HG03039 (cell line): ENCODE data around the gene VSIG10L.
A peak's percentile ranks its signal among the peaks of the same experiment; 100 is the strongest.

ENCODE experiments used
- ATAC-seq: cut with Tn5 transposase; IDR thresholded peaks from one replicate; pipeline ENCODE4 v1.9.1; 2021; ENCODE audit warnings: mild to moderate bottlenecking, moderate library complexity; ENCODE audit not compliant: unreplicated experiment

Gene VSIG10L

DNA sequence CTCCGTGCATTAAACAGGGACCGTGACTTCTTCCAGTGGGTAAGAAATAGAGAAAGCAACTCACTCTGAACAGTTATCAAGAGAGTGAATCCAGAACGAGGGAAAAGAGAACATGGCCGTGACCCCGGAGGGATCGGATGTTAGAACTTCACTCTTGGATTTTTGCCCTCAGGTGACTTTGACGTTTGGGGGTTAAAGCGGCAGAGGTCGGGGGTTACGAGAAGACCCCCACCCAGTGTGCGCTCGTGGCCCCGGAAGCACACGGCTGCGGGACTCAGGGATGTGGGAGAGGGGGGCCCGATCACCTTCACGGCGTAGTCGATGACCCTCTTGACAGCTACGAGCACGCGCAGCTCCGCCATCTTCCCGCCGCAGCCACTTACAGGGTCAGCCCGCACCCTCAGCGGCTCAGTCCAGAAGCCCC, 24.0 kb upstream of the VSIG10L start, which contains the start of gene ETFB:
Gene ETFB (minus strand): TSS at position 424 of the 424 bp plus-strand sequence. CDS start 62 bp downstream, at position 362.
- no peak for ATAC-seq

DNA sequence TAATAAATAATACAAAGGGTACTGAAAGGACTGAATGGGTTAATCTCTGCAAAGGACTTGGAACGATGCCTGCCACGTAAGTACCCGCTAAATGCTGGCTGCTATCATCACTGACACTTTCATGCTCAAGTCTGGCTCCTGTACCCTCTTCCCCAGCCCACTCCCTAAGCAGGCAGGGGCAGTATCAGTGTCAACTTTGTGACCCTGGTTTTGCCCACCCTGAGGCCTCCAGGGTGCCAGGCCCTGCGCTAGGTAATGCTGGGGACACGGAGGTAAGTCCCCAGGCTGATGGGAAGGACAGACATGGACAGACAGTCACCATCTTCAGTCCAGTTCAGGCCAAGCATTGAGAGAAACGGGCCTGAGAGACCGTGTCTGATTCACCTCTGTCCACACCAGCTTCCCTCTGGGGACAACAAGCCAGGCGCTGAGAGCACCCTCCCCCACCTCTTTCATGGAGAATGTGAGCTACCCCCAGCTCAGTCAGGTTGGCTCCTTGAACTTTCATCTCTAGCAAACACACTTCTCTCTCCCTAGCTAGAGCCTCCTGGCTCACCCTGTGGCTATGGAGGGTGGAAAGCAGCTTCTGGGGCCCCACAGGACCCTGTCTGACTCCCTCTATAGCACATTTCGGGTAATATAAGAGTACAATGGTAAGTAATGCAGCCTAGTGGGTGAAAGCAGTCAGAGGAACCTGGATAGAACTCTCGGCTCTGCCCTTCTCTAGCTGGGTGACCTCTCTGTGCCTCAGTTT, 23.4 kb upstream of the VSIG10L start:
- ATAC-seq: no peak

DNA sequence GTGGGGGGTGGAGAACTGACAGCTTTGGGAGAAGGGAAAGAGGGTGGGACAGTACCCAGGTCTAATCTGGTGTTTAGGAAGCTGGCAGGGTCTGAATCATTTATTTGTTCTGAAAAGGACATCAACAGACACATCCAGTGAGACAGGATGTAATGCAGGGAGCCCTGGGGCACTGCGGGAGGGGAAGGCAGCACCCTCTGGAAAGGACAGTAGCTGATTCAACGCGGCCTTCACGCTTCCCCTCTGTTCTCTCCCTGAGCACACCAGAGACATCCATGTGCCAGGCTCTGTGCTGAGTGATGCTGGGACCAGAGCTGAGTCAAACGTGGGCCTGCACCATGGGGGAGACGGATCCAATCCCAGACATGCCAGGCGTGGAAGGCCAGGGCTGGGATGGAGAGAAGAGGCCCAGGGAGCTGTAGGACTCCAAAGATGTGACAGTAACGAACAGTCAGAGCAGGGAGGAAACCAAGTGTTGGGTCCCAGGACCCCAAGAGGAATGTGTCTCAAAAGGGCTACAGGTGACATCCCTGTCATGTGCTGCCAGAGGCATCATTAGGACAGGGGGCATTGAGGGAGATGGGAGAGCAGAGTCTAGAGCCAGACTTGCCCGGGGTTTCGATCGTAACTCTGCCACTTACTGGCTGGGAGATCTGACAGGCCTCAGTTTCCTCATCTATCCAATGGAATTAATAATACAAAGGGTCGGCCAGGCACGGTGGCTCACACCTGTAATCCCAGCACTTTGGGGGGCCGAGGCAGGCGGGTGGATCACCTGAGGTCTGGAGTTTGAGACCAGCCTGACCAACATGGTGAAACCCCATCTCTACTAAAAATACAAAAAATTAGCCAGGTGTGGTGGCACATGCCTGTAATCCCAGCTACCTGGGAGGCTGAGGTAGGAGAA, 22.5 kb upstream of the VSIG10L start:
- ATAC-seq: no peak

DNA sequence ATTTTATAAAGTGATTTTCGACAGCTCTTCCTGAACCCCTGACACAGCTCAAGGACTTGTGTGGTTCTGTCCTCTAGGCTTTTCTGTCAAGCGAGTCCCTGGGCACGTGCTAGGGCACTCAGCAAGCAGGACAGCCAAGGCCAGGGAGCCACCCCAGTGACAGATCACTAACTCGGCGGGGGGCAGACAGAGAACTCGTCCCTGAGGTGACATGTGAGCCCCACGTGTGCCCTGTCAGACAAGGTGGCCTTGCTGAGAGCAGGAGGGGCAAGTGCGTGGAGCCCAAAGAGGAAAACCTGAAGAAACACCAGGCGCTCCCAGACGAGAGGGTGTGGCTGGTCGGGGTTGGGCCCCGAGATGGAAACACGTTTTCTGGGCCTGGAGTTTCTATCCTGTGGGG, 19.3 kb upstream of the VSIG10L start:
- ATAC-seq: no peak

DNA sequence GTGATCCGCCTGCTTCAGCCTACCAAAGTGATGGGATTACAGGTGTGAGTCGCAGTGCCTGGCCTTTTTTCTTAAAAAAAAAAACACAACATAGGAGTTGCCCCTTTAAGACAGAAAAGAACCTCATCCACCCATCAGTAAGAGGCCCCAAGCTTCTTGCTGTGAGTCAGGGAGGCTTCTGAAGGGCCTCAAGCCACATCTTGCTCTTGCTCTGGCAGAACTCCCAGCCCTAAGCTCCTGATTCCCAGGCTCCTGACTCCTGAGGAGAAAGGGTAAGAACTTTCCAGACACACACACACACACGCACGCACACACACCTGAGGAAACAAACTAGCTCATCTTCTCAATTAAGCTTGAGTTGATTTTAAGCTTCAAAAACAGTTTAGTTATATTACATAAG, 17.4 kb upstream of the VSIG10L start:
- ATAC-seq: no peak

DNA sequence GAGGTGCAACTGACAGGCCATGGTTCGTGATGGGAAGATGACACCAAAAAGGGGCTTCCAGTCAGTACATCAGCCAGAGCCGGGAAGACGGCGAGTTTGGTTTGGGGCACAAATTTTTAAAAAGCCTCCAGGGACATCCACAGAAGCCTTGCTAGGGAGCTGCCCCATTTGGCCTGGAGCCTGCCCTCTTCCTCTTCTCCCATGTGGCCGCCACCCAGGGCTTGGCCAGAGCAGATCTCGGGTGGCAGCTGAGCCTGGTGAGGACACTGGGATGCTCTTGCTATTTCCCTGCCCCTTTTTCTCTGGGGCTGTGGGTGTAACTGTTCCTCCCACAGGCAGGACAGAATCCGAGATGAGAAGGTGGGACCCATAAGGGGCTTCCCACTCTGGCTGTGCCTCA, 16.0 kb upstream of the VSIG10L start:
- no peak for ATAC-seq

DNA sequence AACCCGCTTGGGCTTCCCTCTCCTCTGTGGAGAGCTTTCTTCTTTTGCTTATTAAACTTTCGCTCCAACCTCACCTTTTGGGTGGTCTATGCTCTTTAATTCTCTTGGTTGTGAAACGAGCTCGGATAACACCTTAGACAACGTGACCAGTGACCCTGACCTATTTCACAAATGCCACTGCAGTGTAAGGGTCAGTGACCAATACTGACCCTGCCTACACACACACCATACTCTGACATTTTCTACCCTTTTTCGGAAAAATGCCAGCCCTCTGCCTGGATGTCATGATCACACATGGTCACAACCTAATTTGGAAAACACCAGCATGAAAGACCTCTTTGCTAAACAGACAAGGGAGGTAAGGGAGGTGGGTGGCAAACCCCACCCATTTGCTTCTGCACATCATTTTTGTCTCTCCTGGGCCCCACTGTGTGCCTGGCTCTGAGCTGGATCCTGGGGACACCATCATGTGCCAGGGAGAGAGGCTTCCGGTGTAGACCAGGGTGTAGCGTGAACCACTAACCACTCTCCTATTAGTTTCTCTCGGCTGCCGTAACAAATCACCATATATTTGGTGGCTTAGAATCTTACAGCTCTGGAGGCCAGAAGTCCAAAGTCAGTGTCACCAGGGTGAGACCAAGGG, 14.3 kb upstream of the VSIG10L start:
- no peak for ATAC-seq

DNA sequence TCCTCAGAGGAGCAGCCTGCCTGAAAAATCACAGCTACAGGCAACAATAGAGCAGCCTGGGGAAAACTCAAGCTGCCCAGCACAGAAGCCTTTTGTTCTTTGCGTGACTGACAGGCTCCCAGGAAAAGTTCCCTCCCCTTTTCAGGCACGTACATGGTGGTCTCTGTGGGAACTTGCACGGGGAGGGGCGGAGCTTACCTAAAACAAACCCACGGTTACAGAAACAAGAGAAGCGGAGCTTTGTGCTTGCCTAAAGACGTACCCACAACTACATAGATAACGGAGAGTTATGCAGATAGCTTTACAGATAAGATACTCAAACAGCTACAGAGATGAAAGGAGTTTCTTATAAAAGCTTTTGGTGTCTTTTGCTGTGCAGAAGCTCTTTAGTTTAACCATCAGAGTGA, 12.8 kb upstream of the VSIG10L start:
- no peak for ATAC-seq

DNA sequence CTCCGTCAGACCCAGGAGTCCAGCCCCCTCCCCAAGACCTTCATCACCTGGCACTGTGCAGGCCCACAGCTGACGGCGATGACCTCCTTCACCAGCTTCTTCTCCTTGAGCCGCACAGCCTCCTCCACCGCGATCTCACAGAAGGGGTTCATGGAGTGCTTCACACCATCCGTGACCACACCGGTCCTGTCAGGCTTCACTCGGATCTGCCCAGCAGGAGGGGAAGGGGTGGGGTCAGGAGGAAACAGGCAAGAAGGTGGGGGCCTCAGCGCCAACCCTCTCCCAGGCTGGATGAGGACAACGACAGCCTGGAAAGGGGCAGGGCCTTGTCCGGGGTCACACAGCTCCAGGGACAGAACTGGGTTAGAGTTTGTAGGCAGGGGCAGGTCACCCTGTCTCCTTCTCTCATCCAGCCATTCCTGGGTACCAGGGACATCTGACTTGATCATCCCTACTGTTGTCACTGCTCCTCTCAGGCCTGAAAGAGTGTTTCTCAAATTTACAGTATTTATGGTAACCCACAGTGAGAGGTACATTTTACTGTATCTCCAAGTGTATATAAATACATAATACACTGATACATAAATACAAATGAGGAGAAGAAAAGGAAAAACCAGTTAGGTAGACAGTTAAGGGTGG, 12.3 kb upstream of the VSIG10L start:
- ATAC-seq: no peak

DNA sequence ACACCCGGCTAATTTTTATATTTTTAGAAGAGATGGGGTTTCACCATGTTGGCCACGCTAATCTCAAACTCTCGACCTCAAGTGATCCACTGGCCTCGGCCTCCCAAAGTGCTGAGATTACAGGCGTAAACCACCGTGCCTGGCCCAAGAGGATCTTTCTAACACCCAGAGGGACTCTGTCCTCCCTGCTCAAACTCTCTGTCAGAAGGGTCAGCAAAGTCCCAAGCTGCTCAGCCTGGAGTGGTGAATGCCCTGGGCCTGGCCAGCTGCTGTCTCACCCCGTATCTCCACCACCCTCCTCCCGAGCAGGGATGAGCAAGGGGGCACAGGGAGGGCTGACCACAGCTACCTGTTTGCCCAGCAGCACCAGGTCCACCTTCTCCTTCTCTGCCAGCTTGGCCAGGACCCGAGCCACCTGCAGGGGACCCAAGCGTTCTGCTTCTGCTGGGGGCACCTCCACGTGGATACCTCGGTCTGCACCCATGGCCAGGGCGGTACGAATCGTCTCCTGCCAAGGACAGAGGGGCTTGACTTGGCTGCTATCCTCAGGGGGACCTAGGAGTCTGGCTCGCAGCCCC, 10.9 kb upstream of the VSIG10L start:
- no peak for ATAC-seq

DNA sequence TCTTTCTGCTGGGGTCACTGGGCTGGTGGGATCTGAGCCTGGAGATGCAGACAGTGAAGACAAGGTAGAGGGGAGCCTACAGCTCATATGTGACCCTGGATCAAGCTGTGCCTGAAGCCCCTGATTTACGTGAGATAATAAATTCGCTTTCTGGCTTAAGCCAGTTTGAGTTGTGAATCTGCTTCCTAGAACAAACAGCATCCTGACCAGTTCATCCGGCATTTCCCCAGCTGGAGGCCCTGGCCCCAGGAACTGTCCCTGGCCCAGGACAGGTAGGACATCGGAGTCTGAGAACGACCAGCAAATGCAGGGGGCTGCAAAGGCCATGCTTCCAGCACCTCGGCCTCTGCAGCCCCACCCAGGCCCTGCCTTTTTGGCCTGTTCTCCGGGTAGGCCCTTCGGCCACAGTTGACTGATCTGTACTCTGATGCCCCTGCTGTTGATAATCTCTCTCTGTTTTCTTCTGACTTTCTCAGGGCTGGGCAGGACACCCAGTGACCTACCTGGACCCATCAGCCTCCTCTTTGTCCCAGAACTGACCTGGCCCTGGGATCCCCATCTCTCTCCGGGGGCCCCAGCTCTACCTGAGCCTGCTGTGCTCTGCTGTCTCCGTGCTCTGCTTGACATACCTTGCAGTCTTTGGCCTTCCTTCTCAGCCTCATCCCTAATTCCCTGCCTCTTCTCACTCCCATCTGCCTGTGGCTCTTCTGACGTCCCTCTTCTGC, 9.5 kb upstream of the VSIG10L start:
- no peak for ATAC-seq

DNA sequence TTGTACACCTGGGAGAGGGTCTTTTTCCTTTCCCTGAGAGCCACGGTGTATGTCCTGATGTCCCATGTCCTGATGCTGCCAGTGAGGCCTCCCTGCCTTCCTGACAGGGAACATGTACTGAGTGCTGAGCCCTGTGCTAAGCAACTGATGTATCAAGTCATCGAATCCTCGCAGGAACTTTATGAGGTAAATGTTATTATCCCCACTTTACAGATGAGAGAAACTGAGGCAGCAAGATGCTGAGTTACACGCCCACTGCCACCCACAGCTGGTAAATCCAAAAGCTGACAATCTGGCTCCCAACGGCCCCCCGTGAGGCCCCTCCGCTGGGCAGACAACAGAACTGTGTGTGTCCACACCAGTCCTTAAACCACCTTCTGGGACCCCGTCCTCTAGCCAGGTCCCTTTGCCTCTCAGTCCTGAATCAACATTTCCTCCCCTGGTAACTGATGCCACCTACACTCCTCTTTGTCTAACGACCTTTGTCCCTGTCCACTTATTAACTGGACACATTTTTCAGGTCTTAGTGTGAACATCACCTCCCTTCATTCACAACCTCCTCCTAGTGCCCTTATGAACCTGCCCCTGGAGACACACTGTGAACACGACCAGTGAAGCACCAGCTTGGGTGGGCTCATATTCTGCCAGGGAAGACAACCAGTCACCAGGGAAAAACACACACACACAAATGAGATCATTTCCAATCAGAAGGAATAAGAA, 5.4 kb upstream of the VSIG10L start:
- ATAC-seq: no peak

DNA sequence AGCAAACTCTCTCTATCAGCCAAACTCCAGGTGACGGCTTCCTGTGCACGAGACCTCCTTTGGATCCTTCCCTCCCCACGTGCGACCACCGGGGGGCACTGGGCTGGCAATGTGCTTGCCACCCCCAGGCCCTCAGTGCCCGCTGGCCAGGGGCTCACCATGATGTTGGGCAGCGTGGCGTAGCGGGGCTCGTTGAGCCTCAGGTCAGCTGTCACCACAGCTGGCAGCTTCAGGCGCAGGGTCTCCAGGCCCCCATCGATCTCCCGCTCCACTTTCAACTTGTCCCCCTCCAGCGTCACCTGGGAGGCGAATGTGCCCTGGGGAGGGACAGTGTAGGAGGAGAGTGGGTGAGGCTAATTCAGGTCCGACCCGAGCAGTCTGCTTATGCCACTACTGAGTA, 4.8 kb upstream of the VSIG10L start:
- ATAC-seq: no peak

DNA sequence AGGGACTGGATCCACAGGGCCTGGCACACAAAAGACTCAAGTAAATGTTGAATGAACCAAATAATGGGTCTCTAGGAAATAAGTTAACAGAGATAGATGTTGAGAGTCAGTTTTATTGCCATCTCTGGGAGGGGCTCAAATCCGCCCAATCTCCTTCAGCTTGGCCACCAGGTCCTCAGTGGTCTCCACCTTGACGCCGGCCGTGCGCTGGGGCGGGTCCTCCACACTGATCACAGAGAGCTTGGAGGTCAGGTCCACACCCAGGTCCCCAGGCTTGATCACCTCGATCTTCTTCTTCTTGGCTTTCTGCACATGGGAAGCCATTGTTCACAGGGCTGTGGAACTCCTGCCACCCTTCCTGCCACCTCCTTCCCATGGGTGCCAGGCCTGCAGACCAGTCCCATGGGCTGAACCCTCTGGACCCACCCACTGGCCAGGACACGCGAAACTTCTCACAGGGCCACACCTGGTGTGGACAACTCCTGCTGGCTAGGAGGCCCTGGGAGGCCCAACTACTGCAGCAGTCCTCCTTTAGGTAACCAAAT, 3.2 kb upstream of the VSIG10L start:
- ATAC-seq: no peak

DNA sequence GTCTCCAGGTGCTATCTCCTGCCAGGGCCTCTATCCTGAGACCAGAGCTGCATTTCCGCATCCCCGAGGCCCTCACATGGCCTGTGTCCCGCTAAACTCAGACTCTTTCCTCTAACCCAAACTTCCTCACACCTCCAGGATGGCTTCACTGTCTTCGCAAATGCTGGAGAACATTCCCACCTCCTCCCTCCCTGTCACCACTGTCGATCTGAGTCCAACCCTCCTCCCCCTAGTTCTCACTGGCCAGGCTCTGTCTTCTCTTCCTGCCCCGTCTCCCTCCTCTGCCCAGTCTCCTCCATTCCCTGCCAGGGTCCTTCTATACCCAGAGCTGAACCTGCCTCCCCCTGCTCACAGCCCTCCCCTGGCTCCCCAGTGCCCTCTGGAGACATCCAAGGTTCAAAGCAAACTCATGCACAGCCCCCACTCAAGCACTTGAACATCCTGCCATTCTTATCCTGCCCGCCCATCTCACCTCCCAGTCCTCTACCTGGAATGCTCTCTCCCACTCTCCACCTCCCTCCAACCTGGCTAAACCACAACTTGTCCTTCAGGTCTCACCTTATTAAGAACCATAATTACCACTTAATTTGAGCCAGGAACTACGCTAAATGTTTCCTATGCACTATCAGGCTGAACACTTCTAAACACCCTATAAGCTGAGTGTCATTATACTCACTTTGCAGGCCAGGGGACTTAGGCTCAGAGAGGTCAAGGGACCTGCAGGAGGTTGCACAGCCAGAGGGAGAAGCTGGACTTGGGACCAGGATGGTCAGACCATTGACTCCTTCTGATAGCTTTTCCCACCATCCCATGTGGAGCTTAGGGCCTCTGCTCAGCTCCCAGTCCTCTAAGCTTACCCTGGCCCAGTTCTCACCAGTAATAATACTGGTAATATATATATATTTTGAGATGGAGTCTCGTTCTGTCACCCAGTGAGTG, 961 bp upstream of the VSIG10L start:
- no peak for ATAC-seq

DNA sequence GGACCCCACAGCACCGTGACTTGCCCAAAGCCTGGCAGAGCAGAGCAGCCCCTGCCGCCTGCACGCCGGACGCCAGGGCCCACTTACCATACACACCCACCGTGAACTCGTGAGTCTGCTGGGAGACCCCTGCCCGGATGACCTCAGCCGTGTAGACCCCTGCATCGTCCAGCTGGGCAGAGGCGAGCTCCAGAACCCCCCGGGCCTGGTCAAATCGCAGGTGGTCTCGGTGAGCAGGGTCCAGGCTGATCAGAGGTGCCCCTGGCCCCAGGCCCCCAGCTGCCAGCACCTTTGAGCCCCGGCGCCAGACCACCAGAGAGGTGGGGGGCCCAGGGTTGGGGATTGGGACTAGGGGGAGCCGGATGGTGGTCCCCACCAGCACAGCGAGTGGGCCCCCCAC, 873 bp downstream of the VSIG10L start:
- no peak for ATAC-seq

DNA sequence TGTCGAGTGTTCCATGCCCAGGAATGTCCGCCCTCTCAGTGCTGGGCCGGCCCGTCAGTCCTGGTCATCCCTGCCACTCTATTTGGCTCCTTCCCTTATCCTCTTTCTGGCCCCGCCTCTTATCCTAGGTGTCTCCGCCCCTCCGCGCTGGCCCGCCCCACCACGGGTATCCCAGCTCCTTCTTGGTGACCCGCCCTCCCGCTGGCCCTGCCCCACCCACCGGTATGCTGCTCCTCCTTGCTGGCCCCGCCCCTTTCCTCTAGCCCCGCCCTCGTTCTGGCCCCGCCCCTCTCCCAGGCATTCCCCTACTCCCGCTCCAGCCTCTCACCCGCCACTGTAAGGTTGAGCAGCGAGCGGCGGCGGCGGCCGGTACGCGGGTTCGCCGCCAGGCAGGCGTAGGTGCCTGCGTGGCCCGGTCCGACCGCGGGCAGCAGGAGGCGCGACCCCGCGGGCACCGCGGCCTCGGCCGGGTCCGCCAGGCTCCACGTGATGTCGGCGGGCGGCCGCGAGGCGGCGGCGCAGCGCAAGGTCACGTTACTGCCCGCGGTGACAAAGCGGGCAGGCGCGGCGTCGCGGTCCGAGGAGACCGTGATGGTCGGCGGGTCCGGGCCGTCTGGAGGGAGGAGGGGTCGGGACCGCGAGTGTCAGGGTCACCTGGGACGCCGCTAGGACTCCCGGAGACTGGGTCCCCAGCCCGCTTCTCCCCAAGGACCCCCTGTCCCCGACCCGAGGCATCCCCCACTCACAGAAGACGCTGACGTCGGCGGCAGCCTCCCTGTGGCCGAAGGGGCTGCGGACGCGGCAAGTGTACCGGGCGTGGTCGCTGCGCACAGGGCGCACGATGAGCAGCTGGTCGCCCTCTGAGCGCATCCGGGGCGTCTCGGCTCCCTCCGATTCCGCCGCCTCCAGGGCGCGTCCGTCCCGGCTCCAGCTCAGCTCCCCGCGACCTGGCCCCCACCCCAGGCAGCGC, 2.0 kb downstream of the VSIG10L start:
- ATAC-seq: peak; percentile 70
